DND-41 (cell line): ENCODE measurements around the gene POU6F2.

Source experiments
- ATAC-seq: fragments of 200-7000 bp; cut with Tn5 transposase; 3 replicates; pipeline ENCODE4 v1.9.1; 2021; ENCODE audit warnings: low read depth; ENCODE audit not compliant: insufficient read depth
- DNase-seq: peaks from one replicate; pipeline ENCODE4 v3.0.0-alpha.2; 2020
- H2AFZ ChIP-seq: 2 replicates; pipeline ENCODE4 v1.6.0; 2012; ENCODE audit warnings: low read depth, low read length
- H3K27ac ChIP-seq: 2 replicates; pipeline ENCODE4 v1.5.1; 2012; ENCODE audit warnings: low read length, inconsistent platforms
- H3K27me3 ChIP-seq: fragments of 200-600 bp; sonication (generic); 2 replicates; pipeline ENCODE4 v1.6.0; 2012; ENCODE audit warnings: low read length, mild to moderate bottlenecking, inconsistent platforms; ENCODE audit not compliant: insufficient read depth, poor library complexity
- H3K36me3 ChIP-seq: 2 replicates; pipeline ENCODE4 v1.5.1; 2012; ENCODE audit warnings: low read length, inconsistent platforms; ENCODE audit not compliant: insufficient read depth
- H3K4me1 ChIP-seq: 2 replicates; pipeline ENCODE4 v1.5.1; 2012; ENCODE audit warnings: mild to moderate bottlenecking, low read length; ENCODE audit not compliant: insufficient read depth
- H3K4me2 ChIP-seq: 2 replicates; pipeline ENCODE4 v1.6.0; 2012; ENCODE audit warnings: mild to moderate bottlenecking, moderate library complexity, low read length, inconsistent platforms; ENCODE audit not compliant: insufficient read depth
- H3K4me3 ChIP-seq, 2 experiments: fragments of 200-600 bp in 1 of 2; shearing (Covaris generic) in 1 of 2; 2 replicates each; pipeline ENCODE4 v1.5.1; 2012 to 2016; ENCODE audit warnings: inconsistent platforms in 2 of 2, low read length in 2 of 2, mild to moderate bottlenecking in 2 of 2, low read depth in 1 of 2, moderate library complexity in 1 of 2
- H3K79me2 ChIP-seq: 2 replicates; pipeline ENCODE4 v1.6.0; 2012; ENCODE audit warnings: low read length, inconsistent platforms; ENCODE audit not compliant: insufficient read depth
- H3K9ac ChIP-seq: 2 replicates; pipeline ENCODE4 v1.6.0; 2012; ENCODE audit warnings: low read depth, mild to moderate bottlenecking, inconsistent platforms, low read length, moderate library complexity
- H3K9me3 ChIP-seq: 2 replicates; pipeline ENCODE4 v1.5.1; 2012; ENCODE audit warnings: low read length, moderate library complexity, mild to moderate bottlenecking, inconsistent platforms; ENCODE audit not compliant: insufficient read depth, severe bottlenecking
- H4K20me1 ChIP-seq: 2 replicates; pipeline ENCODE4 v1.6.0; 2012; ENCODE audit warnings: low read length; ENCODE audit not compliant: insufficient read depth
- EZH2 ChIP-seq: IDR thresholded peaks from 3 replicates; pipeline ENCODE4 v1.6.1; 2012; ENCODE audit warnings: borderline replicate concordance, low read depth, mild to moderate bottlenecking, moderate library complexity, low read length, inconsistent platforms; ENCODE audit not compliant: severe bottlenecking
- TF ChIP-seq, protein P1 (sequence below): IDR thresholded peaks from 2 replicates; pipeline ENCODE4 v1.5.1; 2012; ENCODE audit warnings: borderline replicate concordance, low read length, moderate library complexity, mild to moderate bottlenecking; ENCODE audit not compliant: poor library complexity, severe bottlenecking; ENCODE audit errors: extremely low read depth

The POU6F2 gene

DNA sequence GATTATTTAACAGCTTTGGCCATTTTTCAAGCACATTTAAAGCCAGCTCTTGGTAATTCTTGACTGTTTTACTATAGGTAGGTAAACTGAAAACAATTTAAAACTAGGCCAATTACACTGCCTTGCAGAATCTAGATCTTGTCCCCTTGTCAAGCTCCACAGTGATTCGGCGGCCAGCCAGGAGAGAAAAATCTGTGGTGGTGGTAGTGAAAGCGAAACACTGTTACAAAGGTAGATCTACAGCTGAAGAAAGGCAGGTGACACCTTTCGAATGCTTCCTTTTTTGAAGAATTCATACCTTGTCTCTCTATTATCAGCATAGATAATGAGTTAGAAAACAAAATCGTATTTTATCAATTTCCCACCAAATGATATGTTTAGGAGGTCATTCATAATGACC lies 218.3 kb downstream of the POU6F2 start:
- no peak overlapping the region for H3K27ac ChIP-seq
- H3K4me1 ChIP-seq: no peaks in the 10 kb centered on the region
- H3K9ac ChIP-seq: no peak overlapping the region
- no peak overlapping the region for H3K4me3 ChIP-seq
- H2AFZ ChIP-seq: no peak overlapping the region
- no peak for TF ChIP-seq EZH2
- TF ChIP-seq, protein P1, sequence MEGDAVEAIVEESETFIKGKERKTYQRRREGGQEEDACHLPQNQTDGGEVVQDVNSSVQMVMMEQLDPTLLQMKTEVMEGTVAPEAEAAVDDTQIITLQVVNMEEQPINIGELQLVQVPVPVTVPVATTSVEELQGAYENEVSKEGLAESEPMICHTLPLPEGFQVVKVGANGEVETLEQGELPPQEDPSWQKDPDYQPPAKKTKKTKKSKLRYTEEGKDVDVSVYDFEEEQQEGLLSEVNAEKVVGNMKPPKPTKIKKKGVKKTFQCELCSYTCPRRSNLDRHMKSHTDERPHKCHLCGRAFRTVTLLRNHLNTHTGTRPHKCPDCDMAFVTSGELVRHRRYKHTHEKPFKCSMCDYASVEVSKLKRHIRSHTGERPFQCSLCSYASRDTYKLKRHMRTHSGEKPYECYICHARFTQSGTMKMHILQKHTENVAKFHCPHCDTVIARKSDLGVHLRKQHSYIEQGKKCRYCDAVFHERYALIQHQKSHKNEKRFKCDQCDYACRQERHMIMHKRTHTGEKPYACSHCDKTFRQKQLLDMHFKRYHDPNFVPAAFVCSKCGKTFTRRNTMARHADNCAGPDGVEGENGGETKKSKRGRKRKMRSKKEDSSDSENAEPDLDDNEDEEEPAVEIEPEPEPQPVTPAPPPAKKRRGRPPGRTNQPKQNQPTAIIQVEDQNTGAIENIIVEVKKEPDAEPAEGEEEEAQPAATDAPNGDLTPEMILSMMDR: no peak
- no peaks in the 10 kb centered on the region for H3K79me2 ChIP-seq
- no peaks in the 10 kb centered on the region for H3K36me3 ChIP-seq
- H3K9me3 ChIP-seq: no peaks in the 10 kb centered on the region
- no peak for ATAC-seq
- no peak overlapping the region for H3K4me2 ChIP-seq
- H3K27me3 ChIP-seq: peaks cover 6% of the 10 kb centered on the region
- H4K20me1 ChIP-seq: no peaks in the 10 kb centered on the region
- no peak for DNase-seq

DNA sequence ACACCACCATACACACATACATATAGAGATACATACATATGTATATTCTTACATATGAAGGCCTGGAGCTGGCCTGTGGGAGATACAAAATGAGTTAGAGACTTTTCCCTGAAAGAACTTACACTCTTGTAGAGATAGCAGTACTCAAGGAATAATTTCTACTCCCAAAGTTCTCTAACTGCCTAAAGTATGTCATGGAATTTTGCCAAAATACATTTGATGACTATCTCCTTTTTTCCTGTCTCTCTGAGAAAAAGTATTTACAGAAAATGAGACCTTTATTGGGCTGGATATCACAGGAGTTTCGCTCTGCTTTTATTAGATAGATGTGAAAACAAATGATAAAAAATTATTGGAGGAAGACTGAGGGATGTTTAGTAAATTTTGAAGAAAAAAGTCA lies 220.1 kb downstream of the POU6F2 start:
- Histone ChIP-seq H3K27ac (no peak overlapping the region), H3K79me2 (no peaks in the 10 kb centered on the region), H3K9ac (no peak overlapping the region), H3K9me3 (no peaks in the 10 kb centered on the region), H3K27me3 (peaks cover 11% of the 10 kb centered on the region), H3K36me3 (no peaks in the 10 kb centered on the region), H3K4me3 (no peak overlapping the region), H3K4me2 (no peak overlapping the region), H4K20me1 (no peaks in the 10 kb centered on the region), H3K4me1 (no peaks in the 10 kb centered on the region), H2AFZ (no peak overlapping the region)
- DNase-seq (no peak), ATAC-seq (no peak)
- no peak for TF ChIP-seq EZH2
- TF ChIP-seq, protein P1: no peak

DNA sequence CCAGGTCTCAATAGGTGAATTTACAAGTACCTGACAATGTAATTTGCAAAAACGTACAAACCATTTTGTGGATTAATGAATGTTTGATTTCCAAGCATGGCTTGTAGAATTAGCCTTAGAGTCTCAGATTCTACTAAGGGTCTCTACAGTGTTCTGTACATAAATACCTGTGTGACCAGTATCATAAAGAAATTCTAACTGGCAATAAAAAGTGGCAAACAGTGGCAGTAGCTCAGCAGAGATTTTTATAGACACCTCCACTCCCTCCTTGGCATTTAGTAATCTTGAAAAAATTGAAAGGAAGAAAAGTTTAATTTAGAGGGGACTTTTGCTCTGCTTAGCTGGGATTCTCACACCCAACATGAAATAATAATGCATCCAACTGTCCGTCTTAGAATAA lies 220.8 kb downstream of the POU6F2 start:
- H3K27me3 ChIP-seq: peaks cover 11% of the 10 kb centered on the region
- H3K36me3 ChIP-seq: no peaks in the 10 kb centered on the region
- H3K9me3 ChIP-seq: no peaks in the 10 kb centered on the region
- no peak for TF ChIP-seq EZH2
- TF ChIP-seq, protein P1: no peak
- no peak overlapping the region for H3K27ac ChIP-seq
- no peak for ATAC-seq
- no peak for DNase-seq
- no peaks in the 10 kb centered on the region for H3K4me1 ChIP-seq
- H2AFZ ChIP-seq: no peak overlapping the region
- no peaks in the 10 kb centered on the region for H3K79me2 ChIP-seq
- no peaks in the 10 kb centered on the region for H4K20me1 ChIP-seq
- no peak overlapping the region for H3K9ac ChIP-seq
- no peak overlapping the region for H3K4me3 ChIP-seq
- H3K4me2 ChIP-seq: no peak overlapping the region

DNA sequence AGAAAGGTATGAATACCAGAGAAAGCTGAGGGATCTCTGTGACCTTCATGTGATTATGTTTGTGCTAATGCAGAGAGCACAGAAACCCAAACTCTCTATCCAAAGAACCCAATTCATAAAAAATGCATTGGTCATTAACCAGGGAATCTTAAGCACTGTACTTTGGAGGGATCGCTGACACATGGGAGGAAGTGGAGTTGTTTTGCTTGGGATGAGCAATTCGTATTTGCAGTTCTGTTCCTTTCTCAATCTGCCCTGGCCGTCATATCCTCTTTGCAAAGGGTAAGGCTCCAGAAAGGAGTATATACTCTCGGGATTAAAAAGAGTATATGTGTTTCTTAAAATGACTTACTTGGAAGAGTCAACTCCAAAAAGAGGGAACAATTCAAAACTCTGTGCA lies 221.3 kb downstream of the POU6F2 start:
- no peak for DNase-seq
- no peak for TF ChIP-seq EZH2
- TF ChIP-seq, protein P1: no peak
- Histone ChIP-seq H3K4me2 (no peak overlapping the region), H3K9me3 (no peaks in the 10 kb centered on the region), H3K27me3 (peaks cover 11% of the 10 kb centered on the region), H3K9ac (no peak overlapping the region), H3K27ac (no peak overlapping the region), H2AFZ (no peak overlapping the region), H3K79me2 (no peaks in the 10 kb centered on the region), H3K36me3 (no peaks in the 10 kb centered on the region), H3K4me1 (no peaks in the 10 kb centered on the region), H3K4me3 (no peak overlapping the region), H4K20me1 (no peaks in the 10 kb centered on the region)
- ATAC-seq: no peak
